ENCODE measurements around the gene PAX1.

PAX1 gene

GRCh38 chr20:21705575-21706260 lies at the start of gene PAX1:
Gene PAX1, plus strand, starts transcription at chr20:21705664. Its CDS starts 49 bp downstream, at chr20:21705713.
- Histone ChIP-seq H3K27ac (ENCODE audit: low read depth, low read length) (no peak within 1 kb of the TSS), H3K36me3 (ENCODE audit: control insufficient read depth, insufficient read depth, low read length) (no peaks in the 10 kb centered on the region), H3K9ac (ENCODE audit: low read length) (no peak within 1 kb of the TSS), H3K4me3 (ENCODE audit: low read depth, low read length) (peak within 1 kb of the TSS; percentile 43), H3K9me3 (ENCODE audit: control insufficient read depth, insufficient read depth, low read depth, low read length) (no peaks in the 10 kb centered on the region), H3K4me1 (ENCODE audit: control insufficient read depth, insufficient read depth, low read length) (peaks cover 28% of the 10 kb centered on the region), H3K27me3 (ENCODE audit: control insufficient read depth, insufficient read depth, low read length) (peaks cover 100% of the 10 kb centered on the region)

GRCh38 chr20:21656308-21657067 lies 49.0 kb upstream of the PAX1 start:
- no peak overlapping the region for H3K4me3 ChIP-seq (ENCODE audit: low read depth, low read length)
- no peak overlapping the region for H3K9ac ChIP-seq (ENCODE audit: low read length)
- H3K27ac ChIP-seq (ENCODE audit: low read depth, low read length): no peak overlapping the region
- H3K36me3 ChIP-seq (ENCODE audit: control insufficient read depth, insufficient read depth, low read length): no peaks in the 10 kb centered on the region
- peaks cover 19% of the 10 kb centered on the region; the same call in 1 of the 2 replicates for H3K27me3 ChIP-seq (ENCODE audit: control insufficient read depth, insufficient read depth, low read length)
- H3K9me3 ChIP-seq (ENCODE audit: control insufficient read depth, insufficient read depth, low read depth, low read length): no peaks in the 10 kb centered on the region
- H3K4me1 ChIP-seq (ENCODE audit: control insufficient read depth, insufficient read depth, low read length): no peaks in the 10 kb centered on the region

GRCh38 chr20:21661488-21662055 lies 43.9 kb upstream of the PAX1 start:
- H3K27ac ChIP-seq (ENCODE audit: low read depth, low read length): no peak overlapping the region
- no peak overlapping the region for H3K4me3 ChIP-seq (ENCODE audit: low read depth, low read length)
- H3K4me1 ChIP-seq (ENCODE audit: control insufficient read depth, insufficient read depth, low read length): no peaks in the 10 kb centered on the region
- H3K9me3 ChIP-seq (ENCODE audit: control insufficient read depth, insufficient read depth, low read depth, low read length): no peaks in the 10 kb centered on the region
- peaks cover 24% of the 10 kb centered on the region; the same call in 1 of the 2 replicates for H3K27me3 ChIP-seq (ENCODE audit: control insufficient read depth, insufficient read depth, low read length)
- no peaks in the 10 kb centered on the region for H3K36me3 ChIP-seq (ENCODE audit: control insufficient read depth, insufficient read depth, low read length)
- no peak overlapping the region for H3K9ac ChIP-seq (ENCODE audit: low read length)

GRCh38 chr20:21663465-21663864 lies 42.0 kb upstream of the PAX1 start:
- Histone ChIP-seq H3K4me3 (ENCODE audit: low read depth, low read length) (no peak overlapping the region), H3K9me3 (ENCODE audit: control insufficient read depth, insufficient read depth, low read depth, low read length) (no peaks in the 10 kb centered on the region), H3K27ac (ENCODE audit: low read depth, low read length) (no peak overlapping the region), H3K9ac (ENCODE audit: low read length) (no peak overlapping the region), H3K4me1 (ENCODE audit: control insufficient read depth, insufficient read depth, low read length) (no peaks in the 10 kb centered on the region), H3K36me3 (ENCODE audit: control insufficient read depth, insufficient read depth, low read length) (no peaks in the 10 kb centered on the region), H3K27me3 (ENCODE audit: control insufficient read depth, insufficient read depth, low read length) (peaks cover 24% of the 10 kb centered on the region; the same call in 1 of the 2 replicates)

GRCh38 chr20:21665687-21666446 lies 39.6 kb upstream of the PAX1 start:
- H3K27ac ChIP-seq (ENCODE audit: low read depth, low read length): no peak overlapping the region
- H3K9ac ChIP-seq (ENCODE audit: low read length): no peak overlapping the region

GRCh38 chr20:21670126-21670525 lies 35.3 kb upstream of the PAX1 start:
- H3K9ac ChIP-seq (ENCODE audit: low read length): no peak overlapping the region
- H3K4me1 ChIP-seq (ENCODE audit: control insufficient read depth, insufficient read depth, low read length): no peaks in the 10 kb centered on the region
- H3K36me3 ChIP-seq (ENCODE audit: control insufficient read depth, insufficient read depth, low read length): no peaks in the 10 kb centered on the region
- no peaks in the 10 kb centered on the region for H3K27me3 ChIP-seq (ENCODE audit: control insufficient read depth, insufficient read depth, low read length)
- no peaks in the 10 kb centered on the region for H3K9me3 ChIP-seq (ENCODE audit: control insufficient read depth, insufficient read depth, low read depth, low read length)
- no peak overlapping the region for H3K4me3 ChIP-seq (ENCODE audit: low read depth, low read length)
- no peak overlapping the region for H3K27ac ChIP-seq (ENCODE audit: low read depth, low read length)

More at GRCh38 chr20:21665687-21666446, 39.6 kb upstream of the PAX1 start:
- Histone ChIP-seq H3K9me3 (ENCODE audit: control insufficient read depth, insufficient read depth, low read depth, low read length) (no peaks in the 10 kb centered on the region), H3K4me1 (ENCODE audit: control insufficient read depth, insufficient read depth, low read length) (no peaks in the 10 kb centered on the region), H3K36me3 (ENCODE audit: control insufficient read depth, insufficient read depth, low read length) (no peaks in the 10 kb centered on the region), H3K4me3 (ENCODE audit: low read depth, low read length) (no peak overlapping the region), H3K27me3 (ENCODE audit: control insufficient read depth, insufficient read depth, low read length) (peaks cover 22% of the 10 kb centered on the region; the same call in 1 of the 2 replicates)

- H3K4me3 ChIP-seq (ENCODE audit: low read depth, low read length): no peak overlapping the region
Observed at GRCh38 chr20:21670981-21671380, 34.5 kb upstream of the PAX1 start.

GRCh38 chr20:21677261-21677660 lies 28.2 kb upstream of the PAX1 start:
- no peak overlapping the region for H3K27ac ChIP-seq (ENCODE audit: low read depth, low read length)
- no peaks in the 10 kb centered on the region for H3K9me3 ChIP-seq (ENCODE audit: control insufficient read depth, insufficient read depth, low read depth, low read length)
- H3K9ac ChIP-seq (ENCODE audit: low read length): no peak overlapping the region
- no peaks in the 10 kb centered on the region for H3K4me1 ChIP-seq (ENCODE audit: control insufficient read depth, insufficient read depth, low read length)
- H3K4me3 ChIP-seq (ENCODE audit: low read depth, low read length): no peak overlapping the region
- no peaks in the 10 kb centered on the region for H3K27me3 ChIP-seq (ENCODE audit: control insufficient read depth, insufficient read depth, low read length)
- no peaks in the 10 kb centered on the region for H3K36me3 ChIP-seq (ENCODE audit: control insufficient read depth, insufficient read depth, low read length)

More at GRCh38 chr20:21670981-21671380, 34.5 kb upstream of the PAX1 start:
- no peaks in the 10 kb centered on the region for H3K4me1 ChIP-seq (ENCODE audit: control insufficient read depth, insufficient read depth, low read length)
- H3K27ac ChIP-seq (ENCODE audit: low read depth, low read length): no peak overlapping the region
- H3K36me3 ChIP-seq (ENCODE audit: control insufficient read depth, insufficient read depth, low read length): no peaks in the 10 kb centered on the region
- H3K9ac ChIP-seq (ENCODE audit: low read length): no peak overlapping the region
- no peaks in the 10 kb centered on the region for H3K9me3 ChIP-seq (ENCODE audit: control insufficient read depth, insufficient read depth, low read depth, low read length)
- no peaks in the 10 kb centered on the region for H3K27me3 ChIP-seq (ENCODE audit: control insufficient read depth, insufficient read depth, low read length)

GRCh38 chr20:21677781-21678180 lies 27.7 kb upstream of the PAX1 start:
- no peaks in the 10 kb centered on the region for H3K4me1 ChIP-seq (ENCODE audit: control insufficient read depth, insufficient read depth, low read length)
- no peaks in the 10 kb centered on the region for H3K36me3 ChIP-seq (ENCODE audit: control insufficient read depth, insufficient read depth, low read length)
- no peaks in the 10 kb centered on the region for H3K27me3 ChIP-seq (ENCODE audit: control insufficient read depth, insufficient read depth, low read length)
- H3K9ac ChIP-seq (ENCODE audit: low read length): no peak overlapping the region
- H3K9me3 ChIP-seq (ENCODE audit: control insufficient read depth, insufficient read depth, low read depth, low read length): no peaks in the 10 kb centered on the region
- no peak overlapping the region for H3K27ac ChIP-seq (ENCODE audit: low read depth, low read length)
- no peak overlapping the region for H3K4me3 ChIP-seq (ENCODE audit: low read depth, low read length)

GRCh38 chr20:21681234-21681921 lies 24.1 kb upstream of the PAX1 start:
- no peak overlapping the region for H3K27ac ChIP-seq (ENCODE audit: low read depth, low read length)
- no peak overlapping the region for H3K9ac ChIP-seq (ENCODE audit: low read length)
- no peaks in the 10 kb centered on the region for H3K27me3 ChIP-seq (ENCODE audit: control insufficient read depth, insufficient read depth, low read length)
- H3K36me3 ChIP-seq (ENCODE audit: control insufficient read depth, insufficient read depth, low read length): no peaks in the 10 kb centered on the region
- no peaks in the 10 kb centered on the region for H3K9me3 ChIP-seq (ENCODE audit: control insufficient read depth, insufficient read depth, low read depth, low read length)
- H3K4me1 ChIP-seq (ENCODE audit: control insufficient read depth, insufficient read depth, low read length): no peaks in the 10 kb centered on the region
- no peak overlapping the region for H3K4me3 ChIP-seq (ENCODE audit: low read depth, low read length)

Measured in HUES6 (cell line).